AG04449 (cell line): ENCODE results near the gene GYPA.
"Not testable (repeated sequence)": the region's sequence is repeated elsewhere in the genome, so short reads cannot be mapped to it uniquely, and the experiment has no call there.

ENCODE experiments used
- CTCF ChIA-PET: fragments of 350-600 bp; formaldehyde crosslinking; extraction: SDS; loops from one replicate; lab custom pipeline; 2021; ENCODE audit warnings: antibody characterized with exemption; lab: Yijun Ruan, JAX
- POLR2A ChIA-PET: fragments of 400-600, 350-600 bp; formaldehyde crosslinking; extraction: SDS; loops from one replicate; lab custom pipeline; 2020; ENCODE audit warnings: antibody characterized with exemption, inconsistent platforms; lab: Yijun Ruan, JAX
- DNase-seq: peaks from one replicate; pipeline ENCODE4 v3.0.0-alpha.2; 2010; ENCODE audit warnings: low read depth, low spot score
- H3K4me3 ChIP-seq: 2 replicates; pipeline ENCODE4 v1.5.1; 2011; ENCODE audit warnings: low read depth, mild to moderate bottlenecking, control low read depth, low read length
- CTCF ChIP-seq: IDR thresholded peaks from one replicate; pipeline ENCODE4 v1.5.1; 2011; ENCODE audit warnings: mild to moderate bottlenecking, moderate library complexity, low read length, control low read depth, inconsistent platforms; ENCODE audit not compliant: insufficient read depth; ENCODE audit errors: missing control alignments

Gene GYPA

GRCh38 chr4:144123982-144124635 lies 16.4 kb downstream of the GYPA start:
- H3K4me3 ChIP-seq, DNase-seq, CTCF ChIA-PET, POLR2A ChIA-PET: not testable (repeated sequence)

GRCh38 chr4:144123269-144123668 lies 17.2 kb downstream of the GYPA start:
- CTCF ChIA-PET, H3K4me3 ChIP-seq, DNase-seq, POLR2A ChIA-PET: not testable (repeated sequence)

- H3K4me3 ChIP-seq, DNase-seq, CTCF ChIA-PET, POLR2A ChIA-PET: not testable (repeated sequence)
Observed at GRCh38 chr4:144119752-144120151, 20.8 kb downstream of the GYPA start.

- no peak for DNase-seq
- TF ChIP-seq CTCF, result no peak
- POLR2A ChIA-PET, result no interaction called here
- H3K4me3 ChIP-seq, result no peak overlapping the region
- CTCF ChIA-PET, result no interaction called here
Observed at GRCh38 chr4:144115519-144115918, 25.0 kb downstream of the GYPA start.

DNA sequence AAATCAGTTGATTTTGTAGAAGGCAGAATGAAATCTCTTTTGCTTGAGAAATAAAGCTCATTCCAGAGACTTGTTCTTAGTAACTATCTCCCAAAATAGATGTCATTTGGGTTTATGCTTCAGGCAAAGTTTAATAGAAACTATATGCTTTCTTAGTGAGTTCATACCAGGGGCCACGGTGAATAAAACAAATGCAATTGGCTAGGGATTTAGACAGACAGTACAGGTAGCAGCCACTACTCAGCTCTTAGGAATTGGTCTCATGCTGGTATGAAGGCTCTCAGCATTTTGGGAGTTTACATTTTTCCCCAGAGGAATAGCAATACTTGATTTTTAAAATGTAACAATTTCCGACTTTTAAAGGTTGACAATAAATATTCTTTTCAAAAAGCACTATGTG lies 27.0 kb downstream of the GYPA start:
- DNase-seq, result no peak
- TF ChIP-seq CTCF, result no peak
- POLR2A ChIA-PET, result no interaction called here
- no peak overlapping the region for H3K4me3 ChIP-seq
- CTCF ChIA-PET, result no interaction called here

DNA sequence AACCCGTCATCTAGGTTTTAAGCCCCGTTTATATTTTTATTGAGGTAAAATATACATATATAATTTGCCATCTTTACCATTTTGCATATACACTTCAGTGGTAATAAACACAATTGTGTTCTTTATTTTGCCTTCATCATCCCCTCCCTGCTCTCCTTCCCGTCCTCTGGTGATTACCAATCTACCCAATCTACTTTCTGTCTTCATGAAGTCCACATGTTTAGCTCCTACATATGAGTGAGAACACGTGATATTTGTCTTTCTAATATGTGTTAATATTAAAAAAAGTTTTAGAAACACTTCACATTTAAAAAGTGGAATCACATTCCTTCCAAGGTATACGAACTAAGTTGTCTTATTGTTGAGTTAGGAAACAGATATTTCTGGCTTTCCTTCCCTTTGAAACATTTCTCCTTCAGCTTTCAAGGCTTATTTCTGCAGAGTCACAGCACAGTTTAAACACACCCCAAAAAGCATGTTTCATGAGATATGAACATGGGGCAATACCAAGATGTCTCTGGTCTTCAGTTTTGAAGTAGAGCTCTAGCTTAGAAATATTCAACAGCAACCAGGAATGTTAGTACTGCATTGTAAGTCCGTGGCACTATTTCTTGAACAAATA lies 35.9 kb downstream of the GYPA start:
- no peak overlapping the region for H3K4me3 ChIP-seq
- POLR2A ChIA-PET, result no interaction called here
- no peak for TF ChIP-seq CTCF
- DNase-seq, result no peak
- CTCF ChIA-PET, result no interaction called here

DNA sequence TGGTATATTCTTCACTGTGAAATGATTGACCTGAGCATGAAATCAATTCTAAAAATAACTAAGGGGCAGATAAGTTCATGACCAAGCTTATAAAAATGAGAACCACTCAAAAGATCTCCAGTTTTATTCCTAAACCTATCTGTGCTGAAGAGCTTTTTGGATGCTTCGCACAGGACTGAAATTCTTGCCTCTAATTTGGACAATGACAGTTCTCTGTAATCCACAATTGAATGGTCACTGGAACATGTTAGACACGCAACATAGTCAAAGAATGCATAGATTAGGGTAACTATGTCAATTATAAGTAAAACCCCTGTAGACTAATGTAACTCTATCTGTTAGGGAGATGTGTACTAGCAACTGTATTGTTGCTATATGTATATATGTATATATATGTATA lies 42.7 kb downstream of the GYPA start:
- H3K4me3 ChIP-seq, POLR2A ChIA-PET, DNase-seq, CTCF ChIA-PET: not testable (repeated sequence)

GRCh38 chr4:144093995-144094394 lies 46.5 kb downstream of the GYPA start:
- POLR2A ChIA-PET, DNase-seq, H3K4me3 ChIP-seq, CTCF ChIA-PET: not testable (repeated sequence)

DNA sequence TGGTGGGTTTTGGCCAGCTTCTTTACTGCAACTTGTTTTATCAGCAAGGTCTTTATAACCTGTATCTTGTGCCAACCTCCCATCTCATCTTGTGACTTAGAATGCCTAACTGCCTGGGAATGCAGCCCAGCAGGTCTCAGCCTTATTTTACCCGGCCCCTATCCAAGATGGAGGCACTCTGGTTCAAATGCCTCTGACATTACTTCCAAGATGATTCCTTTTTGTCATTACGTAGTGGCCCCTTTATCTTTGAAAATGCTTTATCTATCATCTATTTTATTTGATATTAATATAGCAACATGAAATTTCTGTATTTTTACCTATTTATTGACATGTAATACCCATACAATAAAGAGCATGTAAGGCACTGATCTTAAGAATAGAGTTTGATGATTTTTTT lies 49.3 kb downstream of the GYPA start:
- H3K4me3 ChIP-seq, DNase-seq, CTCF ChIA-PET, POLR2A ChIA-PET: not testable (repeated sequence)
